ENCODE data around the gene AKAP10.

DNA sequence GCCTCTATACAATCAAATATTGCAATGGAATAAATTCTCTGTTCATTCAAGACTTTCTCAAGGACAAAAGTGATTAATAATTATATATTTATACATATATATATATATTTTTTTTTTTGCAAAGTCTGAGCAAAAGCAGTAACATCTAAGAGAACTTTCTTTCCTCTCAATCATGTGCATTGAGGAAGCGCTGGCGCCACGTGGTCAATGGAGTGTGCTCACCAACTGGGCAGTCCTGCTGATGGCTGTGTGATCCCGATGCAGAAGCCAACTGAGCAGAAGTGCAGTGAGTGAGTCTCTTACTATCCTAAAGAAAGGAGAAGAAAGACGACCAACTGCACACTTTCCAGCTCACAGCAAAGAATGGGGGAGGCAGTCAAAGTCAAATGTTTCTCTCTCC is 72.7 kb downstream of the AKAP10 start:
- TF ChIP-seq, protein P1, sequence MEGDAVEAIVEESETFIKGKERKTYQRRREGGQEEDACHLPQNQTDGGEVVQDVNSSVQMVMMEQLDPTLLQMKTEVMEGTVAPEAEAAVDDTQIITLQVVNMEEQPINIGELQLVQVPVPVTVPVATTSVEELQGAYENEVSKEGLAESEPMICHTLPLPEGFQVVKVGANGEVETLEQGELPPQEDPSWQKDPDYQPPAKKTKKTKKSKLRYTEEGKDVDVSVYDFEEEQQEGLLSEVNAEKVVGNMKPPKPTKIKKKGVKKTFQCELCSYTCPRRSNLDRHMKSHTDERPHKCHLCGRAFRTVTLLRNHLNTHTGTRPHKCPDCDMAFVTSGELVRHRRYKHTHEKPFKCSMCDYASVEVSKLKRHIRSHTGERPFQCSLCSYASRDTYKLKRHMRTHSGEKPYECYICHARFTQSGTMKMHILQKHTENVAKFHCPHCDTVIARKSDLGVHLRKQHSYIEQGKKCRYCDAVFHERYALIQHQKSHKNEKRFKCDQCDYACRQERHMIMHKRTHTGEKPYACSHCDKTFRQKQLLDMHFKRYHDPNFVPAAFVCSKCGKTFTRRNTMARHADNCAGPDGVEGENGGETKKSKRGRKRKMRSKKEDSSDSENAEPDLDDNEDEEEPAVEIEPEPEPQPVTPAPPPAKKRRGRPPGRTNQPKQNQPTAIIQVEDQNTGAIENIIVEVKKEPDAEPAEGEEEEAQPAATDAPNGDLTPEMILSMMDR (conservative IDR thresholded peaks at IDR 0.05; ENCODE audit: low read depth, low read length), result no peak
- TF ChIP-seq CEBPB (IDR thresholded peaks at IDR 0.05; ENCODE audit: low read depth, low read length) (no peak), POLR2A (IDR thresholded peaks at IDR 0.05; ENCODE audit: low read depth, low read length) (no peak), RAD21 (IDR thresholded peaks at IDR 0.05; ENCODE audit: low read length) (no peak), MAZ (IDR thresholded peaks at IDR 0.05; ENCODE audit: borderline replicate concordance, low read depth, low read length) (no peak), NFE2L2 (IDR thresholded peaks at IDR 0.05; ENCODE audit: low read depth, low read length) (no peak), RCOR1 (IDR thresholded peaks at IDR 0.05; ENCODE audit: insufficient replicate concordance, low read length) (no peak), BHLHE40 (IDR thresholded peaks at IDR 0.05; ENCODE audit: low read depth, low read length) (no peak)
